GM12874 (cell line): Measurements from ENCODE around the gene TMEM232.

ENCODE experiments used
- TF ChIP-seq, protein P1 (sequence below): IDR thresholded peaks from 2 replicates; pipeline ENCODE4 v1.5.1; 2011; ENCODE audit warnings: low read depth, mild to moderate bottlenecking, control low read depth, low read length, moderate library complexity; ENCODE audit not compliant: insufficient read depth

The TMEM232 gene

GRCh38 chr5:110753600-110753999 lies 27.1 kb upstream of the TMEM232 start:
- TF ChIP-seq, protein P1, sequence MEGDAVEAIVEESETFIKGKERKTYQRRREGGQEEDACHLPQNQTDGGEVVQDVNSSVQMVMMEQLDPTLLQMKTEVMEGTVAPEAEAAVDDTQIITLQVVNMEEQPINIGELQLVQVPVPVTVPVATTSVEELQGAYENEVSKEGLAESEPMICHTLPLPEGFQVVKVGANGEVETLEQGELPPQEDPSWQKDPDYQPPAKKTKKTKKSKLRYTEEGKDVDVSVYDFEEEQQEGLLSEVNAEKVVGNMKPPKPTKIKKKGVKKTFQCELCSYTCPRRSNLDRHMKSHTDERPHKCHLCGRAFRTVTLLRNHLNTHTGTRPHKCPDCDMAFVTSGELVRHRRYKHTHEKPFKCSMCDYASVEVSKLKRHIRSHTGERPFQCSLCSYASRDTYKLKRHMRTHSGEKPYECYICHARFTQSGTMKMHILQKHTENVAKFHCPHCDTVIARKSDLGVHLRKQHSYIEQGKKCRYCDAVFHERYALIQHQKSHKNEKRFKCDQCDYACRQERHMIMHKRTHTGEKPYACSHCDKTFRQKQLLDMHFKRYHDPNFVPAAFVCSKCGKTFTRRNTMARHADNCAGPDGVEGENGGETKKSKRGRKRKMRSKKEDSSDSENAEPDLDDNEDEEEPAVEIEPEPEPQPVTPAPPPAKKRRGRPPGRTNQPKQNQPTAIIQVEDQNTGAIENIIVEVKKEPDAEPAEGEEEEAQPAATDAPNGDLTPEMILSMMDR, result no peak

DNA sequence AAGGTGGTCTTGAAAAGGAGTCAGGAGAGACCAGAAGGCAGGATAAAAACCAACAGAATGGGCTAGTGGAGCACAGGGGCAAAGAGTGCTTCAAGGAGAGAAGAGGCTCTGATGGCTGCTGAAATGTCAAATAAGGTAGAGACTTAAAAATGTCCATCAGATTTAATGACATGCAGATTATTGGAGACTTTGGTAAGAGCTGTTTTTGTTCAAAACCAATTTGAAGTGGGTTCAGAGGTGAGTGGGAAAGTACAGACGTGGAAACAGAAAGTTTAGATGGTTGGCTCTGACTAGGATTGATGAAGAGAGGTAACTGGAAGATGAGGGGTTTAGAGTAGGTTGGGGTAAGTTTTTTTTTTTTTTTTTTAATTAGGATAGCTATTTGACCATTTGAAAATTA lies 26.5 kb upstream of the TMEM232 start:
- TF ChIP-seq, protein P1, result no peak

DNA sequence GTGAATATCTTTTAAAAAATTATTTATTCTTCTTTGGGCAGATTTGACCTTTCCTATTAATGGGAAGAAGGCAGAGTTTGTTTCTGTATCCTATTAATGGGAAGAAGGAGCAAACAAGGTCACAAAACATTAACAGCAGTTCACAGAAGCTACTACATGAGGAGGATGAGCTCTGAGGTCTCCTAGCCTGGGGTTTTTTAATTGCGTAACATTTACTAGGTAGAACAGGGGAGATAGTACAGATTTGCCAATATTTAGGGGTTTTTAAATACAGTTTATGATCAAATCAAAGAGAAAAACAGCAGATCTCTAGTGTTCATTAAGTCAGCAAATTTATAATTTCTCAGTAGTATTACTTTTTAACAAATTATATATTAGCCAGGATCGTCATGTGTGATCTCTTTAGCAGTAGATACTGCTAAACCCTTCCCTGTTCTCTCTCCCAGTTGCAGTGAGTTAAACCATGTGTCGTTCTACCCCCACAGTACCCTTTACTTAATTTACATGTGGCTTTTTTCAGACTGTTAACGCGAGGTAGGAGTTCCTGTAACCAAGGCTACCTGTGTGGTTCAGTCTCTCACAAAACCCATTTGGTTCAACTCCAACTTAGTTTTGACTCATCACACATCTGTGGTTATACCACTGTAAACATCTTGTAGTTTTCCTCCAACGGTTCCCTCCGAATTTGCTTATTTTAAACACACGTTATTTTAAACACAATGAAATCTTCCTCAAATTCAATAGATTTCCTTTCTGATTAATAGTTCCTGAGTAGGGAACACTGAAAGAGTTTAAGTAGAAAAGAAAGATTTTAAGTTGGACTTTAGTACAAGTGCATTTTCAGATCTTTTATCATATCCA lies 25.7 kb upstream of the TMEM232 start:
- TF ChIP-seq, protein P1, result no peak

DNA sequence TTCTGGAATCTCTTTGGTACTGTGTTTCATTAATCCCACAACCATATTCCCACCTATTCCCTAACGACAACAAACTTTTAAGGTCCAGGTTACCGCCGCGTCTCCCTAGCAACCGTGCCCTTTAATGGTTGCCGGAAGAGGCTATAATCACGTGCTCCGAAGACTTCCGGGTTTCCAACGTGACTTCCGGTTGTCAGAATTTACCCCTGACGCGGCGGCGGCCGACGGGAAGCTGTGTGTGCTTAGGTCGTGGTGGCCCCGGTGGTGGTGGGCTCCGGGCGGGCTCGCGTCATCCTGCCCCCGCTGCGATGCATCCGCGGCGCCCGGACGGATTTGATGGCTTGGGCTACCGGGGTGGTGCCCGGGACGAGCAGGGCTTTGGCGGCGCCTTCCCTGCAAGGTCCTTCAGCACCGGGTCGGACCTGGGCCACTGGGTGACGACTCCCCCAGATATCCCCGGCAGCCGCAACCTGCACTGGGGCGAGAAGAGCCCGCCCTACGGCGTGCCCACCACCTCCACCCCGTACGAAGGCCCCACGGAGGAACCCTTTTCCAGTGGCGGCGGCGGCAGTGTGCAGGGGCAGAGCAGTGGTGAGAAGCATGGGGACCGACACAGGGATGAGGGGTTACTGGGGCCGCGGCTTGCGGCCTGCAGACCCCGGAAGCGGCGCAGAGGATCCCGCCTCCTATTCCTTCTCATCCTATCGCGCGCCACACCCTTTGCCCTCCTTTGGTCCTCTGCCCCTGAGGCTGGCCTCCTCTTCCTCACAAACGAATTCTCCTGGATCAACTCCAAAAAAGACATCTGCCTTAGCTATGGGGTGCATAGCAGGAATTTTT lies 12.6 kb upstream of the TMEM232 start, which contains the start of gene SLC25A46:
Gene SLC25A46, plus strand, starts transcription at position 196 of the 840 bp plus-strand sequence. Its CDS starts 113 bp downstream, at position 309.
- TF ChIP-seq, protein P1, result no peak

DNA sequence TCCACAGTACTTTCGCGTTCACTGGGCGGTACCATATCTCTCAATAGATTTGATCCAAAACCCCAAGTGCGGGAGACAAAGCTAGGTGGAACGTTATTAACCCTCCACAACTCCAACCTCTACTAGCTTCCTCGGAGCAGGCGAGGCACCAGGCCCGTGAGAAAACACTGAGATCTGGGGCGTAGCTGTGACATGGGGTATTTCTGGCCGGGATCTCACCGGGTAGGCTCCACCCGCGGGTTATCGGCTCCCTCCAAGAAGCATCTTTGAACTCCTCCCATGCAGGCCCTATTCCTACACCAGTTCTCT lies 12.0 kb upstream of the TMEM232 start:
- TF ChIP-seq, protein P1, result no peak

DNA sequence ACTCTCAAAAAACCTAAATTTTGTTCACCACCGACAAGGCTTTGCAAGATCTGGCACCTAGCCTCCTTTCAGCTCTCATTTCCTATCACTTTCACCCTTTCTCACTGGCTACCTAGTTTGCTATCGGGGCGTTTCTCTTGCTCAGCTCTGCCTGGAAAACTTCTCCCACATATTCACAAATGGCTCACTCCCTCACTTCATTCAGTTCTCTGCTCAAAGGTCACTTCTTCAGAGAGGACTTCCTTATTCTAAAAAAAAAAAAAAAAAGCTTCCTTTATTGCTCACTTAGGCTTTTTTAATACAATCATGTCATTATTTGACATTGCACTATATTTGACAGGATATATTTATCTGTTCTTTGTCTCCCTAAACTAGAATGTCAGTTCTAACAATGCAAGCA lies 10.3 kb upstream of the TMEM232 start:
- TF ChIP-seq, protein P1, result no peak

DNA sequence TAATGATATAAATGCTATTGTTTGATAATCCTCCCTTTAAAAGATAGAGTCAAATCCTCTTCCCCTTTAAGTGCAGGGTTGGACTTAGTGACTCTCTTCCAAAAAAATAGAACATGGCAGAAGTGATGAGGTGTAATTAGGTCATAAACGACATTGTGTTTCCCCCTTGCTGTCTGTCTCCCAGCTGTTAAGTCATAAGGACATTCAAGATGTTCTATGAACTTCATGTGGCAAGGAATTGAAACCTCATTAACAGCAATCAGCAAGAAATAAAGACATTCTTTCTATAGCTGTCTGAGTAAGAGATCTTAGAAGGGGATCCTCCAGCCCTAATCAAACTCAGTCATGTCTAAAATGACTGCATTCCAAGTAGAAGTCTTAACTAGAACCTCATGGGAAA lies 9.1 kb upstream of the TMEM232 start:
- TF ChIP-seq, protein P1, result no peak
